Measurements from ENCODE around the gene ZNF281. TPM values are rescaled to one million over a fixed set of nuclear protein-coding genes. Genes with fewer than 3 reads are reported as not detected.

Gene ZNF281
- total RNA-seq, 1 experiment from 2014 or later: 26.5 TPM

DNA sequence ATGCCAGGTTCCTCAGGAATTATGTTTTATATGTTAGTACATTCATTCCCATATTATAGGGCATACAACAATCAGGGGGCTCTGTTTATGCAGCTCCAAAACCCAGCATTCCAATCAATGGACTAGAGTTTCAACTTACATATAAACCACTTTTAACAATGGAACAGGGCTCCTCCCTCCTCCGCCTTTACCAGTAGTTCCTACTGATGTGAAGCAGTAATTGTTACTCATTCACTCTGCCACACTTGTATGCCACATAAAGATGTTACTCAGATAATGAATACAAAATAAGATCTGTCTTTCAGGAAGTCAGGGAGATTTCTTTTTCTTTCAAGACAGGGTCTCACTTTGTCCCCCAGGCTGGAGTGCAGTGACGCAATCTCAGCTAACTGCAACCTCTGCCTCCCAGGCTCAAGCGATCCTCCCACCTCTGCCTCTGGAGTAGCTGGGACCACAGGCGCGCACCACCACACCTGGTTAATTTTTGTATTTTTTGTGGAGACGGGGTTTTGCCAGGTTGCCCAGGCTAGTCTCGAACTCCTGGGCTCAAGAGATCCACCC, 17.1 kb downstream of the ZNF281 start:
- DNase-seq: no peak
- intact Hi-C loops (cut with micrococcal nuclease; ENCODE audit: unreplicated experiment): no loop called here
- Mint-ChIP-seq H3K36me3 (ENCODE audit: insufficient read depth, unreplicated experiment) (no peaks in the 10 kb centered on the region), H3K27ac (ENCODE audit: unreplicated experiment) (no peak overlapping the region), H3K4me3 (ENCODE audit: low read depth, unreplicated experiment) (no peak overlapping the region), H3K4me1 (ENCODE audit: low read depth, unreplicated experiment) (no peaks in the 10 kb centered on the region), H3K27me3 (ENCODE audit: unreplicated experiment) (no peaks in the 10 kb centered on the region), H3K9me3 (ENCODE audit: low read depth, unreplicated experiment) (no peaks in the 10 kb centered on the region)
- TF ChIP-seq, protein P1, sequence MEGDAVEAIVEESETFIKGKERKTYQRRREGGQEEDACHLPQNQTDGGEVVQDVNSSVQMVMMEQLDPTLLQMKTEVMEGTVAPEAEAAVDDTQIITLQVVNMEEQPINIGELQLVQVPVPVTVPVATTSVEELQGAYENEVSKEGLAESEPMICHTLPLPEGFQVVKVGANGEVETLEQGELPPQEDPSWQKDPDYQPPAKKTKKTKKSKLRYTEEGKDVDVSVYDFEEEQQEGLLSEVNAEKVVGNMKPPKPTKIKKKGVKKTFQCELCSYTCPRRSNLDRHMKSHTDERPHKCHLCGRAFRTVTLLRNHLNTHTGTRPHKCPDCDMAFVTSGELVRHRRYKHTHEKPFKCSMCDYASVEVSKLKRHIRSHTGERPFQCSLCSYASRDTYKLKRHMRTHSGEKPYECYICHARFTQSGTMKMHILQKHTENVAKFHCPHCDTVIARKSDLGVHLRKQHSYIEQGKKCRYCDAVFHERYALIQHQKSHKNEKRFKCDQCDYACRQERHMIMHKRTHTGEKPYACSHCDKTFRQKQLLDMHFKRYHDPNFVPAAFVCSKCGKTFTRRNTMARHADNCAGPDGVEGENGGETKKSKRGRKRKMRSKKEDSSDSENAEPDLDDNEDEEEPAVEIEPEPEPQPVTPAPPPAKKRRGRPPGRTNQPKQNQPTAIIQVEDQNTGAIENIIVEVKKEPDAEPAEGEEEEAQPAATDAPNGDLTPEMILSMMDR (IDR thresholded peaks at IDR 0.05; ENCODE audit: unreplicated experiment): no peak
- BruUV-seq (replicated peaks): no TSS peak
- CTCF ChIA-PET: no interaction called here

DNA sequence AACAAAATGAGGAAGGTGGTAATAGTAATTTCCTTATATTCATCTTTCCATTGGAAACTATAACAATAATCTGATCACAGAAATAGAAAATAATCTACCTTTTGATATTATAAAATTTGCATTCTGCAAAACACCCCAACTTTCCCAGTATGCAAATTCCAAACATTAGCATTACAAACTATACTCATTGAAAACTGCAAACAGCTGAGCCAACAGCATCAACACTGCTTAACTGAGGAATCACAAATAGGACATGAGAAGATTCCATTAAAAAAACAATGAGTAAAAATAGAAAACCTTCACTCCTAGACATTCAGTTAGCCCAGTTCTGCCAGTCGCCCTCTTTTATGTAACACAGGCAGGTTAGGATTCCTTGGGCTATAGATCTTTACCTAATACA, 18.1 kb downstream of the ZNF281 start:
- no peaks in the 10 kb centered on the region for H3K9me3 Mint-ChIP-seq (ENCODE audit: low read depth, unreplicated experiment)
- BruUV-seq (replicated peaks): no TSS peak

DNA sequence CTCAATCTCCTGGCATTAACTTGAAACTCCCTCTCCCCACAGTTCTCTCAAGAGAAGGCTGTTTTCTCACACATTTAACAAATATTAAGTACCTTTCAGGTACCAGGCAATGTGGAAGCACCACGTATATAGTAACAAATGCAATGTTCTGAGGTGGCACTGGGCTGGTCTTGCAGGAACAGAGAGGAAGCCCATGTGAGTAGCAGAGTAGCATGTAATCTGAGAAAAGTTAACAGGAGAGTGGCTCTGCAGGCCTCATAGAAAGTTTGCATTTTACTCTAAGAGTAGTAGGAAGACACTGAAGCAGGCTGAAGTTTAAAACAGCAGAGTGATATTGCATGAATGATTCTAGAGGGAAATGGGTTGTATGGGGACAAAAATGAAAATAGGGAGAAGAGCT, 21.0 kb downstream of the ZNF281 start:
- intact Hi-C loops (cut with micrococcal nuclease; ENCODE audit: unreplicated experiment): no loop called here
- H3K4me3 Mint-ChIP-seq (ENCODE audit: low read depth, unreplicated experiment): no peak overlapping the region
- no TSS peak for BruUV-seq (replicated peaks)
- H3K27me3 Mint-ChIP-seq (ENCODE audit: unreplicated experiment): no peaks in the 10 kb centered on the region
- CTCF ChIA-PET: no interaction called here
- DNase-seq: no peak
- no peaks in the 10 kb centered on the region for H3K4me1 Mint-ChIP-seq (ENCODE audit: low read depth, unreplicated experiment)
- no peak overlapping the region for H3K27ac Mint-ChIP-seq (ENCODE audit: unreplicated experiment)
- no peaks in the 10 kb centered on the region for H3K36me3 Mint-ChIP-seq (ENCODE audit: insufficient read depth, unreplicated experiment)
- TF ChIP-seq, protein P1 (IDR thresholded peaks at IDR 0.05; ENCODE audit: unreplicated experiment): no peak
- H3K9me3 Mint-ChIP-seq (ENCODE audit: low read depth, unreplicated experiment): no peaks in the 10 kb centered on the region

More for the DNA sequence above, 18.1 kb downstream of the ZNF281 start:
- intact Hi-C loops (cut with micrococcal nuclease; ENCODE audit: unreplicated experiment): no loop called here
- Mint-ChIP-seq H3K4me1 (ENCODE audit: low read depth, unreplicated experiment) (no peaks in the 10 kb centered on the region), H3K4me3 (ENCODE audit: low read depth, unreplicated experiment) (no peak overlapping the region), H3K27ac (ENCODE audit: unreplicated experiment) (no peak overlapping the region), H3K36me3 (ENCODE audit: insufficient read depth, unreplicated experiment) (no peaks in the 10 kb centered on the region), H3K27me3 (ENCODE audit: unreplicated experiment) (no peaks in the 10 kb centered on the region)
- DNase-seq: no peak
- CTCF ChIA-PET: no interaction called here
- TF ChIP-seq, protein P1 (IDR thresholded peaks at IDR 0.05; ENCODE audit: unreplicated experiment): no peak

DNA sequence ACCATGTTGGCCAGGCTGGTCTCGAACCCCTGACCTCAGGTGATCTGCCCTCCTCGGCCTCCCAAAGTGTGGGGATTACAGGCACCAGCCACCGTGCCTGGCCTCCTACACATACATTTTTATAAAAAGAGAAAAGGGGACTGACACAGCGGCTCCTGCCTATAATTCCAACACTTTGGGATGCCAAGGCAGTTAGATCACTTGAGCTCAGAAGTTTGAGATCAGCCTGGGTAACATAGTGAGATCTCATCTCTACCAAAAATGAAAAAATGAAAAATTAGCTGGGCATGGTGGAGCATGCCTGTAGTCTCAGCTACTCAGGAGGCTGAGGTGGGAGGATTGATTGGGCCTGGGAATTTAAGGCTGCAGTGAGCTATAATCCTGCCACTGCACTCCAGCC, 23.4 kb downstream of the ZNF281 start:
- no peak overlapping the region for H3K27ac Mint-ChIP-seq (ENCODE audit: unreplicated experiment)
- intact Hi-C loops (cut with micrococcal nuclease; ENCODE audit: unreplicated experiment): no loop called here

More for the DNA sequence above, 23.4 kb downstream of the ZNF281 start:
- TF ChIP-seq, protein P1 (IDR thresholded peaks at IDR 0.05; ENCODE audit: unreplicated experiment): no peak
- no TSS peak for BruUV-seq (replicated peaks)
- H3K4me3 Mint-ChIP-seq (ENCODE audit: low read depth, unreplicated experiment): no peak overlapping the region
- H3K27me3 Mint-ChIP-seq (ENCODE audit: unreplicated experiment): no peaks in the 10 kb centered on the region
- DNase-seq: no peak
- no peaks in the 10 kb centered on the region for H3K4me1 Mint-ChIP-seq (ENCODE audit: low read depth, unreplicated experiment)
- no peaks in the 10 kb centered on the region for H3K9me3 Mint-ChIP-seq (ENCODE audit: low read depth, unreplicated experiment)
- CTCF ChIA-PET: interaction anchor here (0.6 kb wide), 2 partner anchors 12 to 1334 kb away, joined by 5 read pairs; no protein-coding TSS in a partner anchor
- H3K36me3 Mint-ChIP-seq (ENCODE audit: insufficient read depth, unreplicated experiment): no peaks in the 10 kb centered on the region
